PC-9 (cell line): ENCODE results near the gene GUCD1.

Experiments used
- EZH2 ChIP-seq: fragments of 200-600 bp; sonication (generic); IDR thresholded peaks from 2 replicates; pipeline ENCODE4 v1.8.0; 2017; ENCODE audit warnings: antibody characterized with exemption, low read depth
- TF ChIP-seq, protein P1 (sequence below): fragments of 200-600 bp; sonication (generic); conservative IDR thresholded peaks from 2 replicates; pipeline ENCODE4 v1.6.1; 2017; ENCODE audit warnings: mixed run types, antibody characterized with exemption, mild to moderate bottlenecking, moderate library complexity

- TF ChIP-seq, protein P1, sequence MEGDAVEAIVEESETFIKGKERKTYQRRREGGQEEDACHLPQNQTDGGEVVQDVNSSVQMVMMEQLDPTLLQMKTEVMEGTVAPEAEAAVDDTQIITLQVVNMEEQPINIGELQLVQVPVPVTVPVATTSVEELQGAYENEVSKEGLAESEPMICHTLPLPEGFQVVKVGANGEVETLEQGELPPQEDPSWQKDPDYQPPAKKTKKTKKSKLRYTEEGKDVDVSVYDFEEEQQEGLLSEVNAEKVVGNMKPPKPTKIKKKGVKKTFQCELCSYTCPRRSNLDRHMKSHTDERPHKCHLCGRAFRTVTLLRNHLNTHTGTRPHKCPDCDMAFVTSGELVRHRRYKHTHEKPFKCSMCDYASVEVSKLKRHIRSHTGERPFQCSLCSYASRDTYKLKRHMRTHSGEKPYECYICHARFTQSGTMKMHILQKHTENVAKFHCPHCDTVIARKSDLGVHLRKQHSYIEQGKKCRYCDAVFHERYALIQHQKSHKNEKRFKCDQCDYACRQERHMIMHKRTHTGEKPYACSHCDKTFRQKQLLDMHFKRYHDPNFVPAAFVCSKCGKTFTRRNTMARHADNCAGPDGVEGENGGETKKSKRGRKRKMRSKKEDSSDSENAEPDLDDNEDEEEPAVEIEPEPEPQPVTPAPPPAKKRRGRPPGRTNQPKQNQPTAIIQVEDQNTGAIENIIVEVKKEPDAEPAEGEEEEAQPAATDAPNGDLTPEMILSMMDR, result no peak
- TF ChIP-seq EZH2, result no peak
Observed at GRCh38 chr22:24499706-24500276, 55.1 kb downstream of the GUCD1 start.
